ENCODE measurements around the gene CIDEC. TPM values are rescaled to one million over a fixed set of nuclear protein-coding genes. Genes with fewer than 3 reads are reported as not detected.
"Not testable (repeated sequence)": the region's sequence is repeated elsewhere in the genome, so short reads cannot be mapped to it uniquely, and the experiment has no call there.

Gene CIDEC
- total RNA-seq, 1 donor from 2014 or later, result not detected

DNA sequence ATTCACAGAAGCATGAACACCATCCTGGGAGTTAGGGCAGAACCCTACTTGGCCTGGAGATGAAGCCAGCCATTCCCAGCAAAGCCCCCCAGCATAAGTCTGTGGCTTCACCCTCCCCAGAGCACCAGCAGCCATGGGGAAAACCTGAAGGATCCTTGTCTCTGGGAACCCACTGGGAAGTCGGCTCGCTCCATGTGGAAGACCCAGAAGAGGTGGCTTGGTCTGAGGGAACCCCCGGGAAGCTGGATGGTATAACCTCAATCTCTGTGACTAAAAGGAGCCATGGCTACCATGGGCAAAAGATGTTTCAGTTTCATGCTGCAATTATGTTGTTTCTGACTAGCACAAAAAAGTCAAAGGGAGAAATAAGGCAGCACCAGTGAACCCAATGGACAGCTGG, 24.5 kb downstream of the CIDEC start:
- no peaks in the 10 kb centered on the region for H3K36me3 Mint-ChIP-seq (ENCODE audit: unreplicated experiment)
- no peak for TF ChIP-seq CTCF (IDR thresholded peaks at IDR 0.05)
- no peak for DNase-seq (ENCODE audit: extremely low spot score, unreplicated experiment)
- no peak overlapping the region for H3K27ac Mint-ChIP-seq (ENCODE audit: unreplicated experiment)
- H3K4me1 Mint-ChIP-seq (ENCODE audit: unreplicated experiment), result no peaks in the 10 kb centered on the region
- no peak overlapping the region for H3K4me3 Mint-ChIP-seq (ENCODE audit: unreplicated experiment)
- H3K27me3 Mint-ChIP-seq (ENCODE audit: unreplicated experiment), result peaks cover 18% of the 10 kb centered on the region
- H3K9me3 Mint-ChIP-seq (ENCODE audit: unreplicated experiment), result no peaks in the 10 kb centered on the region

GRCh38 chr3:9854291-9854940, 25.6 kb downstream of the CIDEC start:
- not testable (repeated sequence) for DNase-seq (ENCODE audit: extremely low spot score, unreplicated experiment); H3K4me1 Mint-ChIP-seq (ENCODE audit: unreplicated experiment); H3K36me3 Mint-ChIP-seq (ENCODE audit: unreplicated experiment); H3K9me3 Mint-ChIP-seq (ENCODE audit: unreplicated experiment); H3K27ac Mint-ChIP-seq (ENCODE audit: unreplicated experiment); H3K4me3 Mint-ChIP-seq (ENCODE audit: unreplicated experiment)
- peaks cover 18% of the 10 kb centered on the region for H3K27me3 Mint-ChIP-seq (ENCODE audit: unreplicated experiment)

- Mint-ChIP-seq H3K36me3 (ENCODE audit: unreplicated experiment) (no peaks in the 10 kb centered on the region), H3K4me3 (ENCODE audit: unreplicated experiment) (no peak overlapping the region), H3K4me1 (ENCODE audit: unreplicated experiment) (no peaks in the 10 kb centered on the region), H3K27me3 (ENCODE audit: unreplicated experiment) (peaks cover 18% of the 10 kb centered on the region), H3K9me3 (ENCODE audit: unreplicated experiment) (no peaks in the 10 kb centered on the region), H3K27ac (ENCODE audit: unreplicated experiment) (no peak overlapping the region)
- no peak for TF ChIP-seq CTCF (IDR thresholded peaks at IDR 0.05)
- DNase-seq (ENCODE audit: extremely low spot score, unreplicated experiment), result no peak
These were observed 27.5 kb downstream of the CIDEC start for GRCh38 chr3:9852528-9852927.

DNA sequence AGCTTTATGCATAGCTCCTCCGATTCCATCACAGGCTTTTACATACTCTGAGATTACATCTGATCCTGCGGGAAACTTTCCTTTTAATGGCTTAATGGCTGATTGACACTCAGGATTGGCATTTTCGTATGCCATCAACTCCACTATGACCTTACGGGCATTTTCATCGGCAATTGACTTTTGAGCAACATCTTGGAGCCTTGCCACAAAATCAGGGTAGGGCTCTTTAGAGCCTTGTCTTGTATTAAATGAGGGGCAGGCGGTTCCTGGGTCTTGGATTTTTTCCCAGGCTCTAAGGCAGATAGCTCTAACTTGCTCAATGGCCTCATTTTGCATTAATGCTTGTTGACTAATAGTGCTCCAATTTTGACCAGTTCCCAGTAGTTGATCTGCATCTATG, 28.1 kb downstream of the CIDEC start:
- H3K36me3 Mint-ChIP-seq (ENCODE audit: unreplicated experiment); H3K4me3 Mint-ChIP-seq (ENCODE audit: unreplicated experiment); DNase-seq (ENCODE audit: extremely low spot score, unreplicated experiment); H3K4me1 Mint-ChIP-seq (ENCODE audit: unreplicated experiment); H3K9me3 Mint-ChIP-seq (ENCODE audit: unreplicated experiment); H3K27ac Mint-ChIP-seq (ENCODE audit: unreplicated experiment): not testable (repeated sequence)
- peaks cover 18% of the 10 kb centered on the region for H3K27me3 Mint-ChIP-seq (ENCODE audit: unreplicated experiment)

DNA sequence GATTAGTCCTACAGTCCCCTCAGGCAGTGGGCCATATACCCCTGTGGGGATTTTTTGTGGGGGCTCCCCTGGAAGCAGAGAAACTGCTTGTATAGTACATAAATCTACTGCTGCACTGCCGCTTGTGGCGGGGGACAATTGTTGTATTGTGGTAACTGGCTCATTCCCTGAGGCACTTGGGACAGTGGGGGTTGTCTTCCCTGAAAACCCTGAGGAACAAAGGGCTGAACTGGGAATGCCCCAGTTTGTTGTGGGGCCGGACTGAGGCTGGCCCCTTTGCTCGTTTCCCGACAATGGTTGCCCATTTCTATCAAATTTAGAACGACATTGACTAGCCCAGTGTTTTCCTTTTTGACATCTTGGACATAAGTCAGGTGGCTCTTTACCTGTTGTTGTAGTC, 28.7 kb downstream of the CIDEC start:
- H3K27ac Mint-ChIP-seq (ENCODE audit: unreplicated experiment); H3K4me3 Mint-ChIP-seq (ENCODE audit: unreplicated experiment); H3K9me3 Mint-ChIP-seq (ENCODE audit: unreplicated experiment); H3K36me3 Mint-ChIP-seq (ENCODE audit: unreplicated experiment); H3K4me1 Mint-ChIP-seq (ENCODE audit: unreplicated experiment); DNase-seq (ENCODE audit: extremely low spot score, unreplicated experiment): not testable (repeated sequence)
- peaks cover 18% of the 10 kb centered on the region for H3K27me3 Mint-ChIP-seq (ENCODE audit: unreplicated experiment)

GRCh38 chr3:9848860-9849259, 31.2 kb downstream of the CIDEC start:
- peak; percentile 73 for TF ChIP-seq CTCF (IDR thresholded peaks at IDR 0.05)
- peaks cover 18% of the 10 kb centered on the region for H3K27me3 Mint-ChIP-seq (ENCODE audit: unreplicated experiment)
- not testable (repeated sequence) for H3K36me3 Mint-ChIP-seq (ENCODE audit: unreplicated experiment); H3K4me1 Mint-ChIP-seq (ENCODE audit: unreplicated experiment); H3K9me3 Mint-ChIP-seq (ENCODE audit: unreplicated experiment); DNase-seq (ENCODE audit: extremely low spot score, unreplicated experiment); H3K4me3 Mint-ChIP-seq (ENCODE audit: unreplicated experiment); H3K27ac Mint-ChIP-seq (ENCODE audit: unreplicated experiment)

DNA sequence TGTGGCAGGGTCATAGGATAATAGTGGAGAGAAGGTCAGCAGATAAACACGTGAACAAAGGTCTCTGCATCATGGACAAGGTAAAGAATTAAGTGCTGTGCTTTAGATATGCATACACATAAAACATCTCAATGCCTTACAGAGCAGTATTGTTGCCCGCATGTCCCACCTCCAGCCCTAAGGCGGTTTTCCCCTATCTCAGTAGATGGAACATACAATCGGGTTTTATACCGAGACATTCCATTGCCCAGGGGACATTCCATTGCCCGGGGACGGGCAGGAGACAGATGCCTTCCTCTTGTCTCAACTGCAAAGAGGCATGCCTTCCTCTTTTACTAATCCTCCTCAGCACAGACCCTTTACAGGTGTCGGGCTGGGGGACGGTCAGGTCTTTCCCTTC, 32.2 kb downstream of the CIDEC start:
- not testable (repeated sequence) for H3K36me3 Mint-ChIP-seq (ENCODE audit: unreplicated experiment); H3K4me3 Mint-ChIP-seq (ENCODE audit: unreplicated experiment); H3K9me3 Mint-ChIP-seq (ENCODE audit: unreplicated experiment); DNase-seq (ENCODE audit: extremely low spot score, unreplicated experiment); H3K27ac Mint-ChIP-seq (ENCODE audit: unreplicated experiment)
- peaks cover 10% of the 10 kb centered on the region for H3K4me1 Mint-ChIP-seq (ENCODE audit: unreplicated experiment)
- H3K27me3 Mint-ChIP-seq (ENCODE audit: unreplicated experiment), result peaks cover 14% of the 10 kb centered on the region

Data from osteocyte (in vitro differentiated cells).